Measurements from ENCODE around the gene RBMY1B.
"Not testable (repeated sequence)": the region's sequence is repeated elsewhere in the genome, so short reads cannot be mapped to it uniquely, and the experiment has no call there.

RBMY1B gene
- 0 reads per million in 2 donors for total RNA-seq

GRCh38 chrY:21511038-21511437, at the start of gene RBMY1B:
Gene RBMY1B, plus strand, starts transcription at chrY:21511338. Its CDS starts 2,013 bp downstream, at chrY:21513351.
- not testable (repeated sequence) for DNase-seq

- DNase-seq = not testable (repeated sequence)
These were observed 48.2 kb upstream of the RBMY1B start for GRCh38 chrY:21462915-21463314.

- DNase-seq = no peak
These were observed 28.2 kb upstream of the RBMY1B start for GRCh38 chrY:21482967-21483366.

GRCh38 chrY:21534579-21534978, 23.4 kb downstream of the RBMY1B start, which contains the start of gene RBMY1A1:
Gene RBMY1A1, plus strand, starts transcription at chrY:21534879. Its CDS starts 2,013 bp downstream, at chrY:21536892.
- DNase-seq = not testable (repeated sequence)

- not testable (repeated sequence) for DNase-seq
These were observed 48.3 kb downstream of the RBMY1B start for GRCh38 chrY:21559316-21559984.
